H54 (cell line): ENCODE data around the gene ERICH4.
"Not testable (repeated sequence)": the region's sequence is repeated elsewhere in the genome, so short reads cannot be mapped to it uniquely, and the experiment has no call there.

Experiments
- DNase-seq: peaks from one replicate; pipeline ENCODE4 v3.0.0; 2011; ENCODE audit warnings: low spot score, mixed read lengths; ENCODE audit not compliant: insufficient read length
- FAIRE-seq: peaks from 3 replicates; lab custom pipeline; 2011; peaks lifted over from hg19 to GRCh38; lab: Jason Lieb, UNC
- POLR2A ChIP-seq: IDR thresholded peaks from 2 replicates; pipeline ENCODE4 v1.6.1; 2011; ENCODE audit warnings: low read depth, mild to moderate bottlenecking, low read length

ERICH4 gene, protein sequence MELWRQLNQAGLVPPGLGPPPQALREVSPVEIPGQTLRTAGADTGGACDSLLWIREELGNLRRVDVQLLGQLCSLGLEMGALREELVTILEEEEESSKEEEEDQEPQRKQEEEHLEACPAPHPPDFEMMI

DNA sequence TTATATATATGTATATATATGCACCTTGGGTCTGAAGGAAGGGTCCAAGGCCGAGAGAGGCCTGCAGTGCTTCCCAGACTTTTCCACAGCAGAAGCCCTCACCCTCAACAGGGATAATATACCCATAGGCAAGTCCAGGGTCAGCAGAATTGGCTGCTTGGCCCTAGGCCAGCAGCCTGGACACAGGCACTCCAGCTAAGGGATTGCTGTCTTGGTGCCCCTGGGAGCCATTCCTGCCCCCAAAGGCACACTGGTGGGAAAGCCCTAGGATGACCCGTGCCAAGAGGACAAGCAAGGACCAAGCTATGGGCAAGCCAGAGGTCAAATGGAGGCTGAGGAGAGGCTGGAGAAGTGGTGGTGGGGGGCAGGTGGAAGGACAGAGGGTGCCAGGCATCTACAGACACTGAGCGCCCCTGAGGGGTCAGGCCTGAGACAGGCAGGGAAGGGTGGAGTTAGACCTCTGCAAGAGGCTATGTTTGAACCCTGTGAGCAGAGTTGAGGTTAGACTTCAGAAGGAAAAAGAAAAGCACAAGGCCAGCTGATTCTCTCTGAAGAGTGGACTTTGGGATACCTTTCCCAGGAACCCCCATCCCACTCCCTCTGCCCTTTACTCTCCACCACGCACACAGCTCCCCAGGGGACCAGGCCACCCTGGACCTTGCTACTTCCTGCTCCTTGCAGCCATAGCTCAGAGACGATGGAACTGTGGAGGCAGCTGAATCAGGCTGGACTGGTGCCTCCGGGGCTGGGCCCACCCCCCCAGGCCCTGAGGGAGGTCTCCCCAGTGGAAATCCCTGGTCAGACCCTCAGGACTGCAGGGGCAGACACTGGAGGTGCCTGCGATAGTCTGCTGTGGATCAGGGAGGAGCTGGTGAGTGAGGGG, at the start of gene ERICH4:
Gene ERICH4 (plus strand): TSS at position 684 of the 883 bp plus-strand sequence. CDS start 14 bp downstream, at position 698.
- TF ChIP-seq POLR2A, result no peak
- FAIRE-seq, result no peak
- no peak for DNase-seq

DNA sequence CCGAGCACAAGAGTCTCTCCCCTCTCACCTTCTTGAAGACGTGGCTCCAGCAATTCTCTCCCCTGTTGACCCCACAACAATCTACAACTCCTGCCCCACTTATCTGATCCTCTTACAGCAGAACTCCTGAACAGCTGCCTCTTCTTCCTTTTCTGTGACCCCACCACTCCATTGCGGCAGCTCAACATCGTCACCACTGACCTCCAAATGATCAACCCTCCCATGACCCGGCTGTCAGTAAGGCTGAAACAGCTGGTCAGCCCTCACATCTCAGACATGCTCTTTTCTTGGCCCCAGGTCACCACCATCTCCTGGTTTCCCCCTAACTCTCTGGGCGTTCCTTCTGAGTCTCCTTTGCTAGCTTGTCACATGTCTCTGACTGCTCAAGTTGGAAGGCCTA, 47.6 kb upstream of the ERICH4 start:
- no peak for DNase-seq
- no peak for FAIRE-seq
- TF ChIP-seq POLR2A, result no peak

DNA sequence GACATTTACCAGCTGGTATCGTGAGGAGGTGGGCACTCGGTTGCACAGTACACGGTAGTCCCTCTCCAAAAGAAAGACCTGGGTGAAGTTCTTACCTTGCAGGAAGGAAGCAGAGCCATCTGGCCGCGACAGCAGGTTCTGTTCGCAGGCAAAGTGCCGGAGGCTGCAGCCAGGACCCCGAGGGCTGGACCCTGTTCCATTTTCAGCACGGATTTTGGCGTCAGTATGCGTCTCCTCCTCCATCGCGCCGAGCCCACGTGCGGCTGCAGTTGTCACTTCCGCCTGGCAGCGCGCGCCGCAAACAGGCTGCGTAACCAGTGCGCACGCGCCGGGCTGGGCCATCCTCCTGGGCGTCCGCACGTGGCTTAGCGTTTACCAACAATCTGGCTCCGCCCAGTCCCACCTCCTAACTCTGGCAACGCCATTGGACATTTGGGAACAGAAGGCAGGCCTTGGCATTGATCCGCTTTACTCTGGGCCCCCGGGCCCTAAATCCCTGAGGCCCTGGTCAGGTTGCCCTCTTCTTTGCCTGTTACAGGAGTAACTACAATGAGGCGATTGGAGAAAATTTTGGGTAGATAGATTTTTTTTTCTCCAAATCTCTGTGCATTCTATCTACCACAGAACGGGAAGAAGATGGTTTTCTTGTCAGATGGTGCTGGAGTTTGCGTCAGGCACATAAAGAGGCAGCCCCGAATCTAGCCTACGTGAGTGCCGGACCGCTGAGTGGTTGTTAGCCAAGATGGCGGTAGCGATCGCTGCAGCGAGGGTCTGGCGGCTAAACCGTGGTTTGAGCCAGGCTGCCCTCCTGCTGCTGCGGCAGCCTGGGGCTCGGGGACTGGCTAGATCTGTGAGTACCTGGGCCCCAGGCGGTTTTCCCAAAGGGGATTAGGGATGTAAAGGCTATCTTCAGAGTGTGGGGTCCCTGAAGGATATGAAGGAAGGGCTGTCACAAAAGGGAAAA, 45.6 kb upstream of the ERICH4 start, which contains the start of the genes BCKDHA and EXOSC5:
Gene BCKDHA (plus strand): TSS at position 733 of the 964 bp plus-strand sequence. CDS start 10 bp downstream, at position 743.
Gene EXOSC5 (minus strand): TSS at position 274 of the 964 bp plus-strand sequence. CDS start 31 bp downstream, at position 243.
- TF ChIP-seq POLR2A, result peak; percentile 77
- peak; percentile 98 for DNase-seq
- FAIRE-seq, result peak; percentile 93

DNA sequence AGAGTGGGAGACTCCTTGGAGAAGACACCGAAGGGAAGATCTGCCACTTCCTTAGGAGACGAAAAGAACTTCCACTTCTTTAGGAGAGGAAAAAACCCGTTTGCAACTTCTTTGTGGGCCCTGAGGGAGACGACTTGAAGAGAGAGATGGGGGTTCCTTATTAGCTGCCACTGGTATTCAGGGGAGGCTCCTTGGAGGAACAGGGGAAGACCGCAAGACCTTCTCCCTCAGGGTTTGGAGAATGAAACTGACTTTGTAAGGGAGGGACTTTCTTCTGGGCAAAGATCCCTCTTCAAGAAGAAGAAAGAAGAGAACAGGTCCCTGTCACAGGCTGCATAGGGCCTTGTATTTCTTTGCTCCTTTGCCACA, 44.9 kb upstream of the ERICH4 start:
- TF ChIP-seq POLR2A, result no peak
- no peak for DNase-seq
- no peak for FAIRE-seq

DNA sequence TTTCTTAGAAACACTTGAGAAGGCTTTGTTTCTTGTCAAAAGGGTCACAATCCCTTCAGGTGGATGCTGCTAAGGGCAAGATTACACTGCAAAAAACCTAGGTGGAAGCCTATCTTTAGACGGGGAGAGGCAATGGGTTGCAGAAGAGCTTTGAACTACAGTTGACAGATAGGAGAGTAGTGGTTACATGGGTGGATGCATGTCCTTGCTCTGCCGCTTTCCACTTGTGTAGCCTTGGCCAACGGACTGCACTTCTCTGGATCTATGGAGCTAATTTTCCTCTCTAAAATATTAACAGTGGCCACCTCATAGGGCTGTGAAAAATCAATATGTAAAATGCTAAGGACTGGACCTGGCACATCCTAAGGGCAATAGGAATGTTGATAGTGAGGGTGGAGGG, 44.4 kb upstream of the ERICH4 start:
- no peak for FAIRE-seq
- no peak for TF ChIP-seq POLR2A
- no peak for DNase-seq

DNA sequence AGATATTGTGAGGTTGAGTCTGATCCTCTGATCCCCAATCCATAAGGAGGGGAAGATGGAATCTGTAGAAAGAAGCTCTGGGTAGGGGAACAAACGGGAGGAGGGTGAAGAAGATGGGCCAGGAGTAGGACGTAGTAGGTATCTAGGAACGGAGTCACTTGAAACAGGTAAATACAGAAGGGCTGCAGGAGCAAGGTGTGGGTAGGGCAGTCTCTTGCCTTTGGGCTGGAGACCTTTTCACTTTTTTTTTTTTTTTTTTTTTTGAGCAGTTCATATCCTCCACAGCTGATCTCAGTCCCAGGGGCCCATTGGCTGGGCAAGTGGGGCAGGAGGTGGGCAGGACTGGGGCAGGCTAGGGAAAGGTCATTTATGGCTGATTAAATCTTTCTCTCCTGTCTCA, 43.9 kb upstream of the ERICH4 start:
- FAIRE-seq, result no peak
- no peak for TF ChIP-seq POLR2A
- no peak for DNase-seq

DNA sequence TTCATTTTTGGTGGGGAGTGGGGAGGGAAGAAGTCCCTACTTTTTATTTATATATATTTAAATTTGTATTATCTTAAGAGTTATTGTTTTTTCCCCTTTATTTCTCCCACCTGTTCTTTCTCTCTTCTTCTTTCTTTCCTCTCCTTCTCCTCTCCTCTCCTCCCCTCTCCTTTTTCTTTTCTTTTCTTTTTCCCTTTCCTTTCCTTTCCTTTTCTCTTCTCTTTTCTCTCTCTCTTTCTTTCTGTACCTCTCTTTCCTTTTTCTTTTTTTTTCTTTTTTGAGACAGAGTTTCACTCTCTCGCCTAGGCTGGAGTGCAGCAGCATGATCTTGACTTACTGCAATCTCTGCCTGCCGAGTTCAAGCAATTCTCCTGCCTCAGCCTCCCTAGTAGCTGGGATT, 43.4 kb upstream of the ERICH4 start:
- DNase-seq, result no peak
- no peak for FAIRE-seq
- TF ChIP-seq POLR2A, result no peak

DNA sequence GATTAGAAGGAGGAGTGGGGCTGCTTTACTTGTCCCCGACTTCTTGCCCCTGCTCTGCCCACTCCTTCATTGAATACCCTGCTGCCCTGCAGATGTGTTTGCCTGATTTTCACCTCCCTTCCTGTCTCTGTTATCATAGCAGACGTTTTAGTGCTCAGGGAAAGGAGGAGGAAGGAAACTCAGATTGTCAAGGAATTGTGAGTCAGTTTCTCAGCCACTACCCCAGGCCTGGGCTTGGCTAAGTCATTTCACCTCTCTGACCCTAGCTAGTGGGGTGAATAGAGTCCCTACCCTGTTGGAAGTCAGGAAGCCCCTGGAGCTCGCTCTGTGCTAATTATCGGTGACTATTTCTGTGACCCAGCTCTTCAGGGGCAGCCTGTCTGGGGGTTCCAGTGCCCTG, 41.5 kb upstream of the ERICH4 start:
- FAIRE-seq, result no peak
- TF ChIP-seq POLR2A, result no peak
- DNase-seq, result no peak

DNA sequence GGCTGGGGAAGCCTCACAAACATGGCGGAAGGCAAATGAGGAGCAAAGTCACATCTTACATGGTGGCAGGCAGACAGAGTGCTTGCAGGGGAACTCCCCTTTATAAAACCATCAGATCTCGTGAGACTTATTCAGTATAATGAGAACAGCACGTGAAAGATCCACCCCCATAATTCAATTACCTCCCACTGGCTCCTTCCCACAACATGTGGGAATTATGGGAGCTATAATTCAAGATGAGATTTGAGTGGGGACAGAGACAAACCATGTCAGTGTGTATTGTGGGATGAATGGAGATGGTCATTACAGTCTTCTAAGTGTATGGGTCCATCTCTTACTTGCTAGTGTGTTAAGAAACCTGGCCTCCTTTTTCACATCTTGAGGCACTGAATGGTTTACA, 40.9 kb upstream of the ERICH4 start:
- DNase-seq (no peak), FAIRE-seq (no peak)
- TF ChIP-seq POLR2A, result no peak

DNA sequence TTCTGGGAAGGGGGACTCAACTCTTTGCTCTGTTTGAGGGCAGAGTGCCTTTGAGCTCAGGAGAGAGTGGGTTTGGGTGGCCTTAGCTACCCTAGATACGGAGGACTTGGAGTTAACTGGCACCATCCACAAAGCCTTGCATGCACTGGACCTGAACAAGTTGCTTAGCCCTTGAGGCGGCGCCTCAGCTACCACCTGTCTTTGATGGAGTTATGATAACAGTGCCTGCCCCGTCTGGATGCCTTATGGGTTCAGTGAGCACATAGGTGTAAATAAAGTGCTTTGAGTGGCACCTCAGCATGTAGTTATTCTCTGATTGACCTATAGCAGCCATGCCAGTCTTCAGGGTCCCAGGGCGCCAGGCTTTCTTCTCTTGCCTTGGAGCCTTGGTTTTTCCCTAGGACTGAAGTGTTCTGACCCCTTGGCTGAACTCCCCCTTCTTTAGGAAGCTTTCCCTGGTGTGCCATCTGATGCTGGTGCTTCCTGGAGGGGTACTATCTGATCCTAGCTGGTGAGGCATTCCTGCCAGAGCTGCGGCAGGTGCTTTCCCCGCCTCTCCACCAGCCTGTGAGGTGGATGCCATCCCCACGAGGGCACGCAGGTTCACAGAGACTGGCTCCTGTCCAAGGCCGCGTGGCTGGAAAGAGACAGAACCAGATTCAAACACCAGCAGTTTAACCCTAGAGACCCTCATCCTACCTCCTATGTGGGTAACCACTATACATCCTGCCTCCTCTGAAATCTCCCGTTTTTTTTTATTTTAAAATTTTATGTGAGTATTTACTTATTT, 39.6 kb upstream of the ERICH4 start:
- no peak for FAIRE-seq
- TF ChIP-seq POLR2A, result no peak
- DNase-seq, result no peak

DNA sequence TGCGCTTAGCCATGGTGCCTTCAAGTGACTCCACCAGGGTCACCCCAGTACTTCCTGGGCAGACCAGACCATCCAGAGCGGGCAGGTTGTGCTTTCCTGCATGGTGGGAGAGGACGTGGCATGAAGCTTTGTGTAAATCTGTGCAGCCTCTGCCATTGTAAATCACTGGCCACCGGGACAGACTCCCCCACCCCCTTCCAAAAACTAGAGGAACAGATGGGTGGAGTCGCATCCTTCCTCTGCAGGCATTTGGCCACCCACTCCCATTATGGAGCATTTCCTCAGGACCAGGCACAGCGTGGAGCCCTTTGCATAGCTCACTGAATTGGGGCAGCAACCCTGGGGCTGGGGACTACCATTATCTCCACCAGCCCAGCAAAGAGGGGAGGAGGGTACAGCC, 37.2 kb upstream of the ERICH4 start:
- DNase-seq (no peak), FAIRE-seq (no peak)
- TF ChIP-seq POLR2A, result no peak

DNA sequence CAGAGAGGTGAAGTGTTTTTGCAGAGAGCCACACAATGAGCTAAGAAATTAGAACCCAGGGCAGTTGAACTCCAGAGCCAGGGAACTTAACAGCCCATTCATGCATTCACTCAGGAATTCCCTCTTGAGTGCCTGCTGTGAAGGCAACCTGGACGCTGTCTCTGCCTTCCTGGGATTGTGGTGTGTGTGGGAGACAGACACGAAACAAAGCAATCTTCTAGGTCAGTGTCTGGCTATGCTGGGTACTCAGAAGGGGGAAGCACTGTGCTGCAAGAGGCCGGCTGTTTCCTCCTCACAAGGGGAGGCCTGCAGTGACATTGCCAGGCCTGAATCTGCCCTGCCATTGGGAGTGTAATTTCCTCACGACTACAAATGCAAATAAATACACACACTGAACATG, 35.7 kb upstream of the ERICH4 start:
- no peak for TF ChIP-seq POLR2A
- DNase-seq, result no peak
- FAIRE-seq, result no peak

DNA sequence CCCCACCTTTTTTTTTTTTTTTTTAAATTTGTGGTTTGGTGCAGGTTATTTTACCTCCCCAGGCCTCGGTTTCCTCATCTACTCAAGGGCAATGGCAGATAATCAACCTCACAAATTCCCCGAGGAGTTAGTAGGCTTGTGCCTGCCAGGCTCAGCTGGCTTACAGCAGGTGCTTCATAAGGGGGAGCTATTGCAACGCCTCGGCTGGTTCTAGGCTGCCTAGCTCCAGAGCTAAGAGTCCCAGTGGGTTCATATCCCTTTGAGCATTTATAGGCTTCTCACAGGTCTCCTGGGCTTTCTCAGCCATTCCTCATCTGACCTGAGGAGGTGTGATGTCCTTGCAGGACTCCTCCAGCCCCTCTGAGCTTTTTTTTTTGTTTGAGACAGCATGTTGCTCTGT, 34.7 kb upstream of the ERICH4 start:
- no peak for FAIRE-seq
- DNase-seq, result no peak
- no peak for TF ChIP-seq POLR2A

DNA sequence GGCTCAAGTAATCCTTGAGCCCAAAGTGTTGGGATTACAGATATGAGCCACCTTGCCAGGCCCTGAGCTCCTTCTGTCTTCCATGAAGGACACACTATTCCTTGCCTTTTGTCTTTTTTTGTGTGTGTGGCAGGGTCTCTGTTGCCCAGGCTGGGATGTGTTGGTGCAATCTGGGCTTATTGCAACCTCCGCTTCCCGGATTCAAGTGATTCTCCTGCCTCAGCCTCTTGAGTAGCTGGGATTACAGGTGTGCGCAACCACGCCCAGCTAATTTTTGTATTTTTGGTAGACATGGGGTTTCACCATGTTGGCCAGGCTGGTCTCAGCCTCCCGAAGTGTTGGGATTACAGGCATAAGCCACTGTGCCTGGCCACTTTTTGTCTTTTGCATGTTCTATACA, 34.1 kb upstream of the ERICH4 start:
- not testable (repeated sequence) for FAIRE-seq, DNase-seq
